Activated T-helper 1 cell treated with anti-CD3 and anti-CD28 coated beads, Interleukin-2, amount 50 U/mL, for 16 hours (primary cell): ENCODE data around the gene PLAGL2.
"Not testable (repeated sequence)": the region's sequence is repeated elsewhere in the genome, so short reads cannot be mapped to it uniquely, and the experiment has no call there.

Source experiments
- DNase-seq, 2 donors: peaks; one replicate each; pipeline ENCODE4 v3.0.0-alpha.2; 2020; ENCODE audit warnings: low read depth in 1 of 2, low spot score in 1 of 2

Gene PLAGL2, protein sequence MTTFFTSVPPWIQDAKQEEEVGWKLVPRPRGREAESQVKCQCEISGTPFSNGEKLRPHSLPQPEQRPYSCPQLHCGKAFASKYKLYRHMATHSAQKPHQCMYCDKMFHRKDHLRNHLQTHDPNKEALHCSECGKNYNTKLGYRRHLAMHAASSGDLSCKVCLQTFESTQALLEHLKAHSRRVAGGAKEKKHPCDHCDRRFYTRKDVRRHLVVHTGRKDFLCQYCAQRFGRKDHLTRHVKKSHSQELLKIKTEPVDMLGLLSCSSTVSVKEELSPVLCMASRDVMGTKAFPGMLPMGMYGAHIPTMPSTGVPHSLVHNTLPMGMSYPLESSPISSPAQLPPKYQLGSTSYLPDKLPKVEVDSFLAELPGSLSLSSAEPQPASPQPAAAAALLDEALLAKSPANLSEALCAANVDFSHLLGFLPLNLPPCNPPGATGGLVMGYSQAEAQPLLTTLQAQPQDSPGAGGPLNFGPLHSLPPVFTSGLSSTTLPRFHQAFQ

DNA sequence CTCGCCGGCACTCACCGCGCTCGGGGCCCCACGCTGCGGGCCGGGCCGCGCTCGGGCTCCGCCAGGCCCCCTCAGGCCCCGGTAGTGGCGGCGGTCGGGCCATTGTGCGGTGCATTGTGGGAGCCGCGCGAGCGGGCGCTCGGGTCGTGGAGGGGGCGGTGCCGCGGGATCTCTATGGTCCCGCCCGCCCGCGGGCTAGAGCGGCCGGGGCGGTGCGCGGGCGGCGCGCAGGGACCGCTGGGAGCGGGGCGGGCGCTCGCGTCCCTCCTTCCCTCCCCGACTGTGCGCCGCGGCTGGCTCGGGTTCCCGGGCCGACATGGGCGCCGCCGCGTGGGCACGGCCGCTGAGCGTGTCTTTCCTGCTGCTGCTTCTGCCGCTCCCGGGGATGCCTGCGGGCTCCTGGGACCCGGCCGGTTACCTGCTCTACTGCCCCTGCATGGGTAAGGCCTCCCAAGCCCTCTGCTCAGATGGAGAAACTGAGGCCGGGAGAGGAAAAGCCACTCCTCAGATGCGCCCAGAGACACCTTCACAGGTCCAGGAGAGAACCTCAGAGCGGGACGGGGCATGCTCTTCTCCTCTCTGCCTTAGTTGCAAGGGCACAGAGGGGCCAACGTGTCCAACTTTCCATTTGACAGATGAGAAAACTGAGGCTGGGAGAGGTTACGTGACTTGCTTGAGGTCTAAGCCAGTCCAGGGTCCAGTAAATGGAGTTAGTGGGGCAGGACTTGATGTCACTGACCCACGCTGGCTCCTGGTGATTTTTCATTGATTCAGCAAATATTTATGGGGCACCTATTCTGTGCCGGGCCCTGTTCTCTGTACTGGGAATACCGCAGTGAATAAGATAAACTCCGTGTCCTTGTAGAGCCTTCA is at the start of gene PLAGL2, which contains the start of gene POFUT1:
Gene PLAGL2 (minus strand): TSS at position 118 of the 873 bp plus-strand sequence. CDS start 5,565 bp downstream, outside the sequence.
Gene POFUT1 (plus strand): TSS at position 255 of the 873 bp plus-strand sequence. CDS start 62 bp downstream, at position 317.
- DNase-seq = peak; percentile 72 to 86

DNA sequence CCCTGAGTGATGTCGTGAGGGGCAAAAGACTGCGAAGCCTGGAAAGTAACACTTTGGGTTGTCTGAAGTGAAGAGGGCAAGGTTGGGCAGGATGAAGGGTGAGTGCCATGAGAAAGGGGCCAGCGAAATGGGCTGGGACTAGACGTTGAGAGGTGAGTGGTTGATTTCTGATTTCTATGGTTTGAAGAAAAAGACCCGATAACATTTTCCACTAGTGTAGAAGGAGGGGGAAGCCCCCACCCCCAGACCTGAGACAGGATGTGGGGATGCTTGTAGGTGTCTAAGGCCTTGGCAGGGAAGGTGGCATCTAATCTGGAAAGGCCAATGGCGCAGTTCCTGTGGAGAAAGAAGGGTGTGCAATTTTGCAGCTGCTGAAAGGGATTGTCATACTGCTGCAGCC is 44.6 kb upstream of the PLAGL2 start:
- peak in 1 of 2 donors; percentile 50 for DNase-seq

DNA sequence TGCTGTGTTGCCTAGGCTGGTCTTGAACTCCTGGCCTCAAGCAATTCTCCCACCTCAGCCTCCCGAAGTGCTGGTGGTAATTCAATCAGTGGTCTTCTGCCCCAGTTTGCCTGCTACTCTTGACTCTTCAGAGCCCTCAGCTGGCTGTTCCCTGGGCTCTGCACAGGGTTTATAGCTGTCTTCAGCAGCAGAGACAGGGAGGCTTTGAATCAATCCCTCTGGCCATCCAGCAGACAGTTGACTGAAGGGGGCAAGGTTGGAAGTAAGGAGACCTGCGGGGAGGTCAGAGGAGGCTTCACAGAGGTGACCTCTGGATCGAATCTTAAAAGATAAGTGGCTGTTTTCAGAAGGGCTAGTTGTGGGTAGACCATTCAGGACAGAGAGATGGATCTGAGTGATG is 43.9 kb upstream of the PLAGL2 start:
- no peak for DNase-seq

DNA sequence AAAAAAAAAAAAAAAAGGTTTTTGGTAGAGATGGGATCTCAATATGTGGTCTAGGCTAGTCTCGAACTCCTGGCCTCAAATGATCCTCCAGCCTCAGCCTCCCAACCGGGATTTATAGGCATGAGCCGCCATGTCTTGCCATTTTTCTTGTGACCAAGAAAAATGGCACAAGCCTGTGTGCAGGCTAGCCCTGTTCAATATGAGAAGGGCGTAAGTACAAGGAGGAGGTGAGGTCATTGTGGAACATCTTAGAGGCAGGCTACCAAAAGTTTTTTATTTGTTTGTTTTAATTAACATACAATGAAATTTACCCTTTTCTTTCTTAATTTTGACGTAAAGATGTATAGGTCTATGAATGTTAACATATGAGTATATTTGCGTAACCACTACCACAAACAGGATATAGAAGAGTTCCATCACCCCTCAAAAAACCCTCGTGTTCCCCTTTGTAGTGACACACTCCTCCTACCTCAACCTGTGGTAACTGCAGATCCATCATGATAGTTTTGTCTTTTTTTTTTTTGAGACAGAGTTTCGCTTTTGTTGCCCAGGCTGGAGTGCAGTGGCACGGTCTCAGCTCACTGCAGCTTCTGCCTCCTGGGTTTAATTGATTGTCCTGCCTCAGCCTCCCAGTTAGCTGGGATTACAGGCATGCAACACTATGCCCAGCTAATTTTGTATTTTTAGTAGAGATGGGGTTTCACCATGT is 41.6 kb upstream of the PLAGL2 start:
- DNase-seq = no peak

DNA sequence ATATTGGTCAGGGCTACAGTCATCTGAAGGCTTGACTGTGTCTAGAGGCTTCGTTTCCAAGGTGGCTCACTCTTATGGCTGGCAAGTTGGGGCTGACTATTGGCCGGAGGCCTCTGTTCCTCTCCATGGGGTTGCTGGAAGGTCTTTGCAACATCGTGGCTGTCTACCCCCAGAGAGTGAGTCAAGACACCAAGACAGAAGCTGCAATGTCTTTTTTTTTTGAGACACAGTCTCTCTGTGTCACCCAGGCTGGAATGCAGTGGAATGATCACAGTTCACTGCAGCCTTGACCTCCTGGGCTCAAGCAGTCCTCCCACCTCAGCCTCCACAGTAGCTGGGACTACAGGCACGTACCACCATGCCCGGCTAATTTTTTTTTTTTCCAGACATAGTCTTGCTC is 40.5 kb upstream of the PLAGL2 start:
- no peak for DNase-seq

DNA sequence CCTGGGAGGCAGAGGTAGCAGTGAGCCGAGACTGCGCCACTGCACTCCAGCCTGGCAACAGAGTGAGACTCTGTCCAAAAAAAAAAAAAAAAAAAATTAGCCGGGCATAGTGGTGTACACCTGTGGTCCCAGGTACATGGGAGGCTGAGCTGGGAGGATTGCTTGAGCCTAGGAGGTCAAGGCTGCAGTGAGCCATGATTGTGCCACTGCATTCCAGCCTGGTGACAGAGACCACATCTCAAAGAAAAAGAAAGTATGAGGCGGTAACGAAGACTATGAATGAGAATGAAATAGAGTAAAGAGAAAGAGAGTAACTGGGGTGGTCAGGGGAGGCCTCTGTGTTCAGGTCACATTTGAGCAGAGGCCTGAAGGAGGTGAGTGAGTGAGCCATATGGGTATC is 38.7 kb upstream of the PLAGL2 start:
- DNase-seq = not testable (repeated sequence)

DNA sequence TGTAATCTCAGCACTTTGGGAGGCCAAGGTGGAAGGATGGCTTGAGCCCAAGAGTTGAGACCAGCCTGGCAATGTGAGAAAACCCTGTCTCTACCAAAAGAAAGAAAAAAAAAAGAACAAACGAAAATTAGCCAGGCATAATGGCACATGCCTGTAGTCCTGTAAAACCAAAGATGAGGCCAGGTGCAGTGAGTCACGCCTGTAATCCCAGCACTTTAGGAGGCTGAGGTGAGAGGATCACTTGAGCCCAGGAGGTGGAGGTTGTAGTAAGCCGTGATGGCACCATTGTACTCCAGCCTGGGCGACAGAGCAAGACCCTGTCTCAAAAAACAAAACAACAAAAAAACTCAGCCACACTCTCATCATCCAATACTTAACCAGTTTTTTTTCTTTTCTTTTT is 37.4 kb upstream of the PLAGL2 start:
- no peak for DNase-seq

DNA sequence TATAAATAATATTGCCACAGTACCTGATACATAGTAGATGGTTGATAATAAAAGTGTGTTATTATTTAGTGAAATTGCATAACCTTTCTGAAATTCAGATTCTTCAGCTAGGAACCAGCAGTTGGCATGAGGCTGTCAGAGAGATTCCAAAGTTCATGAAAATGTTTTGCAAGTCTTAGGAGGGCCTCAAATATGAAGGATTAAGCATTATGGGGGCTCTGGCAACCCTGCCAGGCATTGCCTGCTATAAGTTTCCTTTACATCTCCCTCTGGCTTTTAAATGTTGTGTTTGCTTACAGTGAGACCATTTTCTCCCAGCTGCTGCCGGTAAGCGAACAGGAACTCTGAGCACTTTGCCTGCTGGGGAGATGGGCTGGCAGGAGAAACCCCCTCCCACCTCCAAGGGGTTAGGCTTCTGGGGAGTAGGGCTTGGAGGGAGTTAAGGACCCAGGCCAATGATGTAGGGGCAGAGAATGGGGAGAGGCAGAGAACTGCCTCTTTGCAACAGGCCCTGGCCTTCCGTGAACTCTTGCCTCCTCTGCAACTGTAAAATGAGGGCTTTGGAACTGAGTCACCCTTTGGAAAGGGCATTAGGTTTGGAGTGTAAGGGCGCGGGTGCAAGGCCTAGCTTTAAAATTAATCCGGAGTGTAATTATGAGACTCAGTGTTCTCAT is 36.7 kb upstream of the PLAGL2 start:
- no peak for DNase-seq

DNA sequence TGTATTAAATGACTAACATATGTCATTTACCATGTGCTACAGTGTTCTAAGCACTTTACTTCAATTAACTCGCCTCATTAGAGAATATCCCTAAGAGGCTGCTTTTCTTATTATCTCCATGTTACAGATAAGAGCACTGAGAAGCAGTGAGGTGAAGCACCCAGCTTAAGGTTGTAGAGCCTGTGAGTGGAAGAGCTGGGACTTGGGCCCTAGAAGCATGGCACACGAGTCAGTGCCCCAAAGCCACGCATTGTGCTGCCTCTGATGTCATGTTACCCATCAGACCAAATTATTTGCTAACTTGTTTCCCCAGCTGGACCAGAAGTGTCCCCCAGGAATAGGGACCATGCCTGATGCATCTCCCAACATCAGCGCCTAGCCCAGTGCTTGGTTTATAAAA is 34.3 kb upstream of the PLAGL2 start:
- DNase-seq = no peak

DNA sequence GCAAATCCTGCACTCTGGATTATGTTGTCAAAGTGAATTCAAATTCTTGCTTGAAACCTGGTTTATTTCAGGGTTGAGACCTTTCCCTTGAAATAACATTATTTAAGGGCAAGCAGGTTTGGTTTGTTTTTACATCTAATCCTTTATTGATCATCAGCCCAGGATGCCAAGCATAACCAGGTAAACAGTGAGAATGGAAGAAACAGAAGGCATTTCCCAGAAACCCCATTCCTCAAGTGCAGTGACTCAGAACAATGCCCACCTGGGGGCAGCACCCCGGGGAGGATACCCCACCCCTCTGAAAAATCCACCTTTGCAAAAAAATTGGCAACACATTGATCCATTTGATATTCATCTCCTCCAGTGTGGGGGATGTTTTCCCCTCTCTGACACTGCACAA is 32.7 kb upstream of the PLAGL2 start:
- no peak for DNase-seq

DNA sequence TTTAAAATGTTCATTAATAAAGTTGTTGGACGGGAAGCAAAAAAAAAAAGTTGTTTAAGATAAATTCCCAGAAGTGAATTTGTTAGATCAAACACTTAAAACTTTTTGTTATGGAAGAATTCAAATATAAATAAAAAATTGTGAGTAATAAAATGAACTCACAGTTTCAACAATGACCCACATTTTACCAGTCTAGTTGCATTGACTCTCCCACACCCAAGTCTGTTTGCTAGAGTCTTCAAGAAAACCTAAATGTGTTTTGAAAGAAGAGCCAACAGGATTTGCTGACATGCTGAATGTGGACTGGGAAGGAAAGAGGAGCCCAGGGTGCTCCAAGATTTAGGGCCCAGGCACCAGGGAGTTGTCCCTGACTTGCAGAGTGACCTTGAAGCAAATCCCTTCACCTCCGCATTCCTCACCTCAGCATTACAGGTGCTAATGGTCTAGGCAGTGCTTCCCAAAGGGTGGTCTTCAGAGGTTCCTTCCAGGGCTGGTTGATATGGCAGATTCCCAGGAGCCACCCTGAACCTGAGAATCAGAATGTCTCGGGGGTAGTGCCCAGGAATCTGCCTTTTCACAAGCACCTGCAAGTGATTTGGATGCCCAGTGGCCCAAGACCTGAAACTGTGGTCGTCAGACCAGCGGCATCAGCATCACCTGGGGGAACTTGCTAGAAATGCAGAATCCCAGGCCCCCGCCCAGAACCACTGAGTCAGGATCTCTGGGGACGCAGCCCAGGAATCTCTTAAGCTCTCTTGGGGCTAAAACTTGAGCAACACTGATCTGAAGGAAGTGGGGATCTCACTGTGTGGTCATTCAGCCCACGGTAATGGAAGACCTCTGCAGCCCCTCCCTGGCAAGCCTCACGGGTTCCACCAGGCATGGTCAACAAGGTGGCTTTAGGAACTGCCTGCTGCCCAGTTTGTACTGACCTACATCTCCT is 31.2 kb upstream of the PLAGL2 start:
- no peak for DNase-seq

DNA sequence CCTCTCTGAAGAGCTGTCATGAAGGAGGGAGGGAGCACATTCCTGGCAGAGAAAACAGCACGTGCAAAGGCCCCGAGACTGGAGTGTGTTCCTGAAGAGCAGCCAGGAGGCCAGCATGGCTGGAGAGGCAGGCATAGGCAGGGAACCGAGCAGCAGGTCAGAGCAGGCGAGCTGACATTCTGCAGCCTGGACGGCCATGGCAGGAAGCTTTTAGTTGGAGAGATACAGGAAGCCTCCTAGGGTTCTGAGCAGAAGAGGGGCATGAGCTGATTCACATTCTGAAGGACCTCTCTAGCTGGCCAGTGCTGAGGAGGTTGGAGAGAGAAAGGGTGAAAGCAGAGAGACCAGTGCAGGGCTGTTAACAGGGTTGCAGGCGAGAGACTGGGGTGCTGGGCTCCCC is 29.9 kb upstream of the PLAGL2 start:
- no peak for DNase-seq

DNA sequence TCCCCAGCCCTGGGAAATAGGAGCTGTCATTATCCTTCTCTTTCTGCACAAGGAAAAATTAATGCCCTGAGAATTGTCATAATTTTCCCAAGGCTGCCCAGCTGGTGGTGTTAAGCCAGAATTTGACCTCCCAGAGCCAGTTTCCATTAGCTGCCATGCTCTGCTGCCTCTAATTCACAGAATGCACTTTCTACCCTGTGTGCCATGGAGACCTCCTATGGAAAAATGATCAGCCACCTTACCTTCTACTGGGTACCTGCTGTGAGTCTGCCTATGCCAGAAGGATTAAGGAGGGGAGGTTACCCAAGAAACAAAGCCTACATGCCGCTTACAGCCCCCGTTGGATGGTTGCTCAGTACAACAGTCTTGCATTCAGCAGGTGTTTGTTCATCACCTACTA is 29.3 kb upstream of the PLAGL2 start:
- no peak for DNase-seq

DNA sequence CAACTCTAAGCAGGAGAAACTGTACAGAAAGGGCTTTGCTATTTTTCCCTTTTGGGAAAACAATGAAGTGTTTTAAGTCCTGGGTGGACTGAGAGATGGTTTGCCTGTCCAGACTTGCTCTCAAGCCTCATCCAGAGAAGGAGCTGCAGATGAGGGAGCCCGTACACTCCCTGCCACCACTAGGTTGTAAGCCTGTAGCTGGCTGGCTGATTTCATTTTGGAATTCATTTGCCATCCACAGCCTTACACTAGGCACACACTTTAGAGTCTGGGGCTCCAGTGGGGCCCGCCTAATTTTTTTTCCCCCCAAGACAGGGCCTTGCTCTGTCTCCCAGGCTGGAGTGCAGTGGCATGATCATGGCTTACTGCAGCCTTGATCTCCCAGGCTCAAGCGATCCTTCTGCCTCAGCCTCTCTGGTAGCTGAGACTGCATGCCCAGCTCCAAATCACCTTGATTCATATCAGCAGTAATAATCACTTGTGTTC is 28.5 kb upstream of the PLAGL2 start:
- no peak for DNase-seq

DNA sequence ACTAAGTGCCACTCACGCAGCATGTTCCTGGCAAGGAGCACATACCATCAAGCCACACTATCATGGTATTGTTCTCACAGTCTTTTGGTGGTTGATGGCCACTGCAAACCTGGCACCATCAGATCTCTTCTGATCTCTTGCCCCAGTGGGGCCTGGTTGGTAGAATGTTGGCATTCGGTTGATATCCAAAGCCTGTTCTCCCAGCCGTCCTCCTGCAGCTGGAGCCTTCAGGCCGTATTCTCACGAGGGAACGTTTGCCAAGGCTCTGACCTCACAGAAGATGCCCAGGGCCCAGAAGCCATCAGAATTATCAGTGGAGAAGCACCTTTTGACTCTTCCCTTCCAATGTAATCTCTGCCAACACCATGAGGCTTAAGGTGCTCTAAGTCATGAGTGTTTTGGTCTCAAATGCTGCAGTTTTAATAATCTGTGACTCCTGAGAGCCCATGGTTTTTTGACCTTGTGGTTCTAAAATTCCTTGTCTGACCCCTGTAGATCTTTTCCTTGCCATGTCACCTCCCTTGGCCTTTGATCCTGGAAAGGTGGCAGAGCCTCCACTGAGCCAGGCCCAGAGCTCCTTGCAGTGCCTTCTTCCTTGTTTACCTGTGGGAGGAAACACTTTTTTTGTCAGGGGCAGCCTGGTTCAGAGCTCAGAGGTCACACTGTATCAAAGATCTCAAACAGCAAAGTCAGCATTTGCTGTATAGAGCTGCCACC is 27.9 kb upstream of the PLAGL2 start:
- no peak for DNase-seq

DNA sequence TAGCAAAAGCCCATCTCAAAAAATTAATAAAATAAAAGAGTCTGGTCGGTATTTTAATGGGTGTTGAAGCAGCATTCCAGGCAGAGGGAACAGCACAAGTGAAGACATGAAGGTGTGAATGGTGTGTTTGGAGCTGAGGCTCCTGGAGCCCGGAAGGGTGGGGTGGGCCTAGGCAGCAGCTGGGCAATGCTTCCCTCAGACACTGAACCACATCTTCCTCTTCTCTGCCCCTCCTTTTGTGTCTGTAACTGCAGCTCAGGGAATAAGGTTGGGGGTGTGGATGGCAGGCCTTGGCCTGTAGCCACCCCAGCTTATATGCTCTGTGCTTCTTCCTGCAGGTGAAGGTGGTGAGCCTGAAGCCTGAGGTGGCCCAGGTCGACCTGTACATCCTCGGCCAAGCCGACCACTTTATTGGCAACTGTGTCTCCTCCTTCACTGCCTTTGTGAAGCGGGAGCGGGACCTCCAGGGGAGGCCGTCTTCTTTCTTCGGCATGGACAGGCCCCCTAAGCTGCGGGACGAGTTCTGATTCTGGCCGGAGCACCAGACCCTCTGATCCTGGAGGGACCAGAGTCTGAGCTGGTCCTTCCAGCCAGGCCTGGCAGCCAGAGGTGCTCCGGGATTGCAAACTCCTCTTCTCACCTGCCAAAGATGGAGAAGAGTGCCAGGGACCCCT is 26.7 kb upstream of the PLAGL2 start:
- no peak for DNase-seq

DNA sequence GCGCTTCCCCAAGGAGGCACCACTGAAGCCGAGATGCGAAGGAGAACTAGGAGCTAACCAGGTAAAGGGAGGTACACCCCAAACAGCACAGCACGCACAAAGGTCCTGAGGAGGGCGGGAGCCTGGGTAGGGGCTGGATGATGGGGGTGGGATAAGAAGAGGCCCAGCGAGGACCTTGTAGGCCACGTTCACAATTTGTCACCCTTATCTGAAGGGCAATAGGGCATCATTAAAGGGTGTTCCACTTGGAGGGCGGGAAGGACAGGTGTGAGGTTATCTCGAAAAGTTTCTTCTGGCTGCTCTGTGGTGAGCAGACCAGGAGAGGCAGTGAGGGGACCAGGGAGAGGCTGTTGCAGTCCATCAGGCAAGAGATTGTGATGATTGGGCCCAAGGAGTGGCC is 25.7 kb upstream of the PLAGL2 start:
- no peak for DNase-seq

DNA sequence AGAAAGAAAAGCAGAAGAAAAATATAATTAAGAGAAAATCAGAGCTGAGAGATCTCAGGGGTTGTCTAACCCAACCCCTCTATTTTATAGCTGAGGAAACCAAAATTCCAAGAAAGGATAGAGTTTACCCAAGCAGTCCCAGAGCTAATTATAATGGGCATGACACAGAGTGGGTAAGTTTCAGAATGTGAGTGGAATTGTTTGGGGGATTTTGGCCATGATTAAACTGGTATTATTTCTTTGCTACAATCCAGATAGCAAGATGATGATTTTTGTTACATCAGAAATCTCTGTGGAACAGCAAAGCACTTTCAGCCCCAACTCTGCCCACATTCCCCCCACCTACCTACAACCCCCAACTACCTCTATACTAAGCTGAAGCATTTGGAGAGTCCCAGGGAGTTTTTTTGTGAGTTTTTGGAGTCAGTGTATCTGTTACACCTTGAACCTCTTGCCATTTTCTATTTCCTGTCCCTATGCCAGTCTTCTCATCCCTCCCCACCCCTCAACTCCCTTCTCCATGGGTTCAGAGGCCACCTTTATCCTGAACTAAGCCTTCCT is 24.9 kb upstream of the PLAGL2 start:
- no peak for DNase-seq
